Measurements from ENCODE around the gene SMOC2. TPM values are rescaled to one million over a fixed set of nuclear protein-coding genes. Genes with fewer than 3 reads are reported as not detected.

The SMOC2 gene
- total RNA-seq, 2 donors from 2014 or later, result 25.6 to 29.6 TPM

GRCh38 chr6:168708526-168708925, 267.5 kb downstream of the SMOC2 start:
- Histone ChIP-seq H3K27ac (no peak overlapping the region), H3K36me3 (no peaks in the 10 kb centered on the region), H3K9ac (ENCODE audit: low read depth in 2 of 2, low read length in 2 of 2) (no peak overlapping the region), H3K27me3 (no peaks in the 10 kb centered on the region), H3K4me3 (no peak overlapping the region), H3K9me3 (no peaks in the 10 kb centered on the region), H3K4me1 (no peaks in the 10 kb centered on the region)
- no peak for TF ChIP-seq CTCF (IDR thresholded peaks at IDR 0.05)
- intact Hi-C loops (cut with DNase I), result no loop called here
- no peak for DNase-seq

GRCh38 chr6:168708984-168709383, 268.0 kb downstream of the SMOC2 start:
- Histone ChIP-seq H3K27ac (no peak overlapping the region), H3K9ac (ENCODE audit: low read depth in 2 of 2, low read length in 2 of 2) (no peak overlapping the region), H3K9me3 (no peaks in the 10 kb centered on the region), H3K27me3 (no peaks in the 10 kb centered on the region), H3K4me1 (no peaks in the 10 kb centered on the region), H3K36me3 (no peaks in the 10 kb centered on the region), H3K4me3 (no peak overlapping the region)
- TF ChIP-seq CTCF (IDR thresholded peaks at IDR 0.05), result no peak
- no peak for DNase-seq
- intact Hi-C loops (cut with DNase I), result no loop called here

GRCh38 chr6:168709390-168709789, 268.4 kb downstream of the SMOC2 start:
- Histone ChIP-seq H3K9ac (ENCODE audit: low read depth in 2 of 2, low read length in 2 of 2) (no peak overlapping the region), H3K36me3 (no peaks in the 10 kb centered on the region), H3K4me1 (no peaks in the 10 kb centered on the region), H3K27me3 (no peaks in the 10 kb centered on the region), H3K27ac (no peak overlapping the region), H3K9me3 (no peaks in the 10 kb centered on the region), H3K4me3 (no peak overlapping the region)
- TF ChIP-seq CTCF (IDR thresholded peaks at IDR 0.05), result no peak
- intact Hi-C loops (cut with DNase I), result no loop called here
- DNase-seq, result no peak

- Histone ChIP-seq H3K36me3 (no peaks in the 10 kb centered on the region), H3K4me1 (no peaks in the 10 kb centered on the region), H3K27ac (no peak overlapping the region), H3K4me3 (no peak overlapping the region), H3K9me3 (no peaks in the 10 kb centered on the region), H3K27me3 (no peaks in the 10 kb centered on the region), H3K9ac (ENCODE audit: low read depth in 2 of 2, low read length in 2 of 2) (no peak overlapping the region)
- intact Hi-C loops (cut with DNase I), result no loop called here
- no peak for TF ChIP-seq CTCF (IDR thresholded peaks at IDR 0.05)
- no peak for DNase-seq
Observed at GRCh38 chr6:168709991-168710390, 269.0 kb downstream of the SMOC2 start.

- Histone ChIP-seq H3K4me3 (no peak overlapping the region), H3K4me1 (no peaks in the 10 kb centered on the region), H3K9me3 (no peaks in the 10 kb centered on the region), H3K27me3 (no peaks in the 10 kb centered on the region), H3K9ac (ENCODE audit: low read depth in 2 of 2, low read length in 2 of 2) (no peak overlapping the region), H3K27ac (no peak overlapping the region), H3K36me3 (no peaks in the 10 kb centered on the region)
- intact Hi-C loops (cut with DNase I), result no loop called here
- peak; percentile 46 for TF ChIP-seq CTCF (IDR thresholded peaks at IDR 0.05)
- no peak for DNase-seq
Observed at GRCh38 chr6:168711049-168711640, 270.2 kb downstream of the SMOC2 start.
